NCI-H2081 (cell line): ENCODE results near the gene ADGRE1.

Experiments
- DNase-seq, 2 experiments: peaks; one replicate each; lab custom pipeline; 2025; lab: John Stamatoyannopoulos, UW

ADGRE1 gene

DNA sequence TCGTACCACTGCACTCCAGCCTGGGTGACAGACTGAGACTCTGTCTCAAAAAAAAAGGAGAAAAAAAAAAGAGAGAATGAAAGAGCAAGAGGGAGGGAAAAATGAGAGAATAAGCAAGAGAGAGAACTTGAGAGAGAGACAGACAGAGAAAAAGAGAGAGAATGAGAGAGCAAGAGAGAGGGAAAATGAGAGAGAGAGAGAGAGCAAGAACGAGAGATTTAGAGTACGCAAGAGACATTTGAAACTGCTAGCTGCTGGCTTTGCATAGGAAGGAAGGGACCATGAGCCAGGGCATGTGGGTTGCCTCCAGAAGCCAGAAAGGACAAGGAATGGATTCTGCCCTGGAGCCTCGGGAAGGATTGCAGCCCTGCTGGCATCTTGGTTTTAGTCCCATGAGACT, 9.6 kb upstream of the ADGRE1 start:
- no peak for DNase-seq

DNA sequence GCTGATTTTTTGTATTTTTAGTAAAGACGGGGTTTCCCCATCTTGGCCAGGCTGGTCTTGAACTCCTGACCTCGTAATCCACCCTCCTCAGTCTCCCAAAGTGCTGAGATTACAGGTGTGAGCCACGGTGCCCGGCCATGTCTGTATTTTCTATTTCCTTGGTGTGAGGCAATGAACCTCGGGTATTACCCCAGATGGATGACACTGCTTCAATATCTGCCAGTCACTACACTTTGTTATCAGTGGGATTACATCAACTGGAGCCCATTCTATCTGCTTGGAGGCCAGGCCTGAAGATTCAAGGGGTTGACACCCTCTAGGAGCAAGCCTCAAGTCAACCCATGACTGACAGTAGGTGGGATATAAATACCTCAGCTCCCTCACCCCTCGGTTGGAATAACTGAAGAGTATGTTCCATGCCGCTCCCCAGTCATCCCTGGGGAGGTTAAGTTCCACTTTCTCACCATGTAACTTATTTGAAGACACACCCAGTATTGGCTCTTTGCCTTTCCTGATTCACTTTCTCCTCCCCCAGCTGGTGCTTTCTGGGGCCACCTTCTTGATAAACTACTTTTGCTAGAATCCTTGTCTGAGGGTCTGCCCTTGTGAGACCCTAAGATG, 992 bp upstream of the ADGRE1 start:
- no peak for DNase-seq

DNA sequence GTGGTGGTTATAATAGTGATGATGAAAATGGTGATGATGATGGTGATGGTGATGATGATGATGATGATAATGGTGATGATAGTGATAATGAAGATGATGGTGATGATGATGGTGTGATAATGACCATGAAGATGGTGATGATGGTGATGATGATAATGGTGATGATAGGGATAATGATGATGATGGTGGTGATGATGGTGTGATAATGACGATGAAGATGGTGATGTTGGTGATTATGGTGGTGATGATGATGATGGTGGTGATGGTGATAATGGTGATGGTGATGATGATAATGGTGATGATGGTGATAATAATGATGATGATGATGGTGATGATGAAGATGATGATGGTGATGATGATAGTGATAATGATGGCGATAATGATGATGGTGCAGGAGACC, 1.6 kb downstream of the ADGRE1 start:
- no peak for DNase-seq

DNA sequence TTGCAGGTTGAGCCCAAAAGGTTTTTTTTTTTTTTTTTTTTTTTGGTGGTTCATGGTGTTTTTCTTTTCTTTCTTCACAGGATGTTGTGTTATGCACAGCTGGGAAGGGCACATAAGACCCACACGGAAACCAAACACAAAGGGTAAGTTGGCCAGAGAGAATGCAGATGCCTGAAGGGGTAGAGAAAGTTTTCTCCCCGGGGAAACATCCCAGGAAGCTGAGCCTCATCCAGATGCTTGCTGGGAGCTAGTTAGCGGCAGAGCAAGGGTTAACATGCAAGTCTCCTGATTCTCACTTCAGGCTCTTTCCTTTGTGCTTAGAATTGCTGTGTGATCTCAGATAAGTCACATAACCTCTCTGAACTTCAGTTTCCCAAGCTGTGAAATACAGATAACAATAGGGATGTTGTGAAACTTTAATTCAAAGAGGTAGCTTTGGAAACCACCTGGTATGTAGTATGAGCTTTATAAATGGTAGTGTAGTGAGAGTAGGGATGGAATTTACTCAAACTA, 3.1 kb downstream of the ADGRE1 start:
- DNase-seq = no peak

DNA sequence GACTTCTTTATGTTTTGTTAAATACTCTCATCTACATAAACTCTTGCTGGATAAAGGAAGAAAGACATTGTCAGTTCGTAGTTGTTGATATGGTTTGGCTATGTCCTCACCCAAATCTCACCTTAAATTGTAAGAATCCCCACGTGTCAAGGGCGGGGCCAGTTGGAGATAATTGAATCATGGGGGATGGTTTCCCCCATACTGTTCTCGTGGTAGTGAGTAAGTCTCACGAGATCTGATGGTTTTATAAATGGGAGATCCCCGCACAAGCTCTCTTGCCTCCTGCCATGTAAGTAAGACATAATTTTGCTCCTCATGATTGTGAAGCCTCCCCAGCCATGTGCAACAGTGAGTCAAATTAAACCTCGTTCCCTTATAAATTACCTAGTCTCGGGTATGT, 3.6 kb downstream of the ADGRE1 start:
- no peak for DNase-seq

DNA sequence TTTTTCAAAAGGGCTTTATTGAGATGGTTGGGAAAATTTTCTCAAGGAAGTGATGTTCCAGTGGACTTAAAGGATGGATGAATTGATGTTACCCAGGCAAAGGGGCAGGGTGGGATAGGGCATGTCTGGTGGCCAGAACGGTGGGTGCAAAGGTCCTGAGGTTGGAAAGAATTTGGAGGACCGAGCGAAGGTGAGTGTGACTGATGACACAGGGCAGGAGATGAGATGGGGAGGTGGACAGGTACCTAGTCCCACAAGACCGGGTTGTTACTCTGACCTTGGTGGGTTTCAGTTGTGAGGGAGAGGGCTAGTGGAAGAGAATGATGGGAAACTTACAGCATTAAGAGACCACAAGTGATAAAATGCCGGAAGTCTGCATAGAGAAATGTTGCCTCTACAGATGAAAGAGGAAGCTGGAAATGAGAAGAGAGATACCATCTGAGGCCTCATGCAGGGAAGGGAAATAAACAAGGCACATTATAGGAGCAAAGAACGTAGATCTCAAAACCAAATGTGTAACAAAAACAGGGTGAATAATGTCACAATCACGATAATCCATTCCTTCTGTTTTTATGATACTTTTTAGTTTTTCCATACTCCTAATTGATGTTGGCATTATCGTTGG, 4.5 kb downstream of the ADGRE1 start:
- no peak for DNase-seq

DNA sequence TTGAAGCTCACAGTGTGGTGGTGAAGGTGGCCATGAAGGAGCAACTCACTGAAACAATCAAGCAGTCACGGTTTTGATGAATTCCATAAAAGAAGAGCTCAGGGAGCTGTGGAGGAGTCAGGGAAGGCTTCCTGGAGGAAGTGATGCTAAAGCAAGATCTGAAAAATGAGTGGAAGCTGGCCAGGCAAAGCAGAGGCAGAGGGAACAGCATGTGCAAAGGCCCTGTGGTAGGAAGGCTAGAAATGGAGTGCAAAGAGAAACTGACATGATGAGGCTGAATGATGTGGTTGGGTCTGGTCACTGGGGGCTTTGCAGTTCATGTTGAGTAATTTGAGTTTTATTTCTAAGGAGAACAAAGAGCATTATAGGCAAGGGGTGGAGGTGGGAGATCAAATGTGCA, 6.9 kb downstream of the ADGRE1 start:
- DNase-seq = no peak

DNA sequence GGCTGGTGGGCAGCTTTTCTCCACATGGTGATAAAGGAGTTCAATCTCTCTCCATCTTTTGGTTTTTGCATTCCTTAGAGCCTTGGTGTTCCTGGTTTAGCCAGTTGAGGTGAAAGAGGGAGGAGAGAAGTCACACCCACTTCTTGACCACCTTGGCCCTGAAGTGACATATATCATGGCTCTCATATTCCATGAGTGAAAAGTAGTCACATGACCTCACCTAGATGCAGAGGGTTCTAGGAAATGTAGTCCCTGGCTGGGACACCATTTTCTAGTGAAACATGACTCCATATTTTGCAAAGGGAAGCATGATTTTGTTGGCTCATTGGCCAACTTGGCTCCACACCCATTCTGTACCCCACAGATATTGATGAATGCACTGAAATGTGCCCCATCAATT, 16.1 kb downstream of the ADGRE1 start:
- no peak for DNase-seq

DNA sequence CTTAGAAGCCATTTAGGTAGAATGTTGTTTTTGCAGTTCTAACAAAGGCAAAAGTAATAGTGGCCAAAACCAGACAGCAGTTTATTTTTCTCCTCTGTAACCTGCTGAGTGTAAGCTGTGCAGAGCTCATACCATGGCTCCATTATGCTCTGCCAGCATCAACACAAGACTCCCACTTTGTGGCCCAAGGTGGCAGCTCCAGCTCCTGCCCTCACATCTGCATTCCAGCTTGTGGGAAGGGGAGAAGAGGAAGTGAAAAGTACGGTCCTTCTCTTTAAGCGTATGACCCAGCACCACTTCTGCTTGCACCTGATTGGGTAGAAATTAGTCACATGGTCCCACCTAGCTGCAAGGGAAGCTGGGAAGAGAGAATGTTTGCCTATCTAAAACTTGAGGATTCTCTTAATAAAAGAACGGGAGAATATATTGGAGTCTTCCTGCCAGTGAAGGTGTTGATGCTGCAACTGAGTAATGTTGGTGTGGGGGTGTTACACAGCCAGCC, 19.2 kb downstream of the ADGRE1 start:
- no peak for DNase-seq

DNA sequence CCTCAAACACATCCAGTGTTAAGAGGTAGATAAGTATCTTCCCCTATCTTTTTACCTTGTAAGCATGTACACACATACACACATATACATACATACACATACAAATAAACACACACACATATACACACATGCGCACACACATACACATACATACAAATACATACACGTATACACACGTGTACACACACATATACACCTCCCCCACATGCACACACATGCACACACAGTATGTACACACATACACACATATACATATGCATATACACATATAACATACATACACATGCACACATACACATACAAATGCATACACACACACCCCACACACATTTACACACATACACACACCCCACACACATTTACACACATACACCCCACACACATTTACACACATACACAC, 24.1 kb downstream of the ADGRE1 start:
- DNase-seq = no peak

DNA sequence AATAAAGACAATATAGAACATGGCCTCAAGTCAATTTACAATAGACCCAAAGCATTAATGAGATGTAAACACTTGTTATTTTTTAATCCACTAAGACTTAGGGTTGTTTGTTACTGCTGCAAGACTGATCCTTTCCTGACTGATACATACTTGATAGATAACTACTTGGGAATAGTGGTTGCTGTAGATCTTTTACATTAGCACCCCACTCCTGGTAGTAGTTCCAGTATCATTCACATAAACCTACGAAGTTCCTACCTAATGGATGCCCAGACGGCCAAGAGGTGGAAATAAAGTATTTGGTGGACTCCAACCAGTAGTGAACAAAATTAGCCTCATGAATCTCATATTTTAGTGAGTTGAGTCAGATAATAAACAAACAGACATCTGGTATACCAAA, 26.9 kb downstream of the ADGRE1 start:
- no peak for DNase-seq

DNA sequence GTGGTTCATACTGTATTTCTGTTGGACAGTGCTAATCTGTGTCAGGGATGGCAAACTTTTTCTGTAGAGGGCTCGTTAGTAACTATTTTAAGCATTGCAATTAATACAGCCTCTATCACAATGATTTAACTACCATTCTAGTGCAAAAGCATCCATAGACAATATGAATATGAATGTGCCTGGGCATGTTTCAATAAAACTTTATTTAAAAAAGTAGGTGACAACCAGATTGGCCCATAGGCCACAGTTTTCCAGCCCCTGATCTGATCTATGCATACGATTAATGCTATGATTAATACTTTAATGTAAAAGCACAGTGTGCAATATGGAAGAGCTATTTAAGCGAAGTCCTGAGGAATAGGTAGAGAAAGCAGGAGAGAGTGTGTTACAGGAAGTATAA, 29.6 kb downstream of the ADGRE1 start:
- DNase-seq = no peak

DNA sequence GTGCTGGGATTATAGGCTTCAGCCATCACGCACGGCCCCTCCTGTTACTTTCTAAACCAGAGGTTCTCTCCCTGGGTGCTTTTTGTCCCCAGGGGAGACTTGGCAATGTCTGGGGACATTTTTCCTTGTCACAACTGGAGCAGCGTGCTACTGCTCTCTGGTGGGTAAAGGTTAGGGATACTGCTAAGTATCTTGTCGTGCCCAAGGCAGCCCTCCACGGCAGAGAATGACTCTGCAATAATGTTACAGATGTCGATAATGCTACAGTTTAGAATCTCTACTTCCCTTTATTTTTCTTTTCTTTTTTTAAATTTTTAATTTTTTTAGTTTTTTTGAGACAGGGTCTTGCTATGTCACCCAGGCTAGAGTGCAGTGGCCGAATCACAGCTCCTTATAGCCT, 38.0 kb downstream of the ADGRE1 start:
- no peak for DNase-seq

DNA sequence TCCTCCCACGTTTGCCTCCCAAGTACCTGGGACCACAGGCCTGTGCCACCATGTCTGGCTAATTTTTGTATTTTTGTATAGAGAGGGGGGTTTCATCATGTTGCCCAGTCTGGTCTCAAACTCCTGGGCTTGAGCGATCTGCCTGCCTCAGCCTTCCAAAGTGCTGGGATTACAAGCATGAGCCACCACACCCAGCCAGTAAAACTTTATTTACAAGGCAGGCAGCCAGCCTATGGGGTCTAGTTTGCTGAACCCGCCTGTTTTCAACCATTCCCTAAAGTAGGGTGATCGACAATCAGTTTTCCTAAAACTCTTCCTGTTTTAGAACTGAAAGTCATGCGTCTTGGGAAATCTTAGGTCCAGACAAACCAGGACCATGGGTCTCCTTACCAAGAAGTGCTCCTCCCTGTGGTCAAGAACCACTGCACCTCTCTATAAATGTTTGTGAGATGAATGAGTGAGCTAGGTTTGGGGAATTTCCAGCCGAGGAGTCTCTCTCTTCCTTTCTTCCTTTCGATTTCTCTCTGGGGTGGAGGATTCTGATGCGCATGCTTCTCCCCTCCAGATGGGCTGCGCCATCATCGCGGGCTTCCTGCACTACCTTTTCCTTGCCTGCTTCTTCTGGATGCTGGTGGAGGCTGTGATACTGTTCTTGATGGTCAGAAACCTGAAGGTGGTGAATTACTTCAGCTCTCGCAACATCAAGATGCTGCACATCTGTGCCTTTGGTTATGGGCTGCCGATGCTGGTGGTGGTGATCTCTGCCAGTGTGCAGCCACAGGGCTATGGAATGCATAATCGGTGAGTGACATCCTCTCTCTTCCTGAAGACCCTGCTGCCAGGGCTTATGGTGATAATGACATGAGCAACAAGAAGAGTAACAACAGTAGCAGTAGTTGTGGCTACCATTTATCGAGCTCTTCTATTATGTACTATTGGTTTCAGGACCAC, 38.7 kb downstream of the ADGRE1 start:
- peak in 1 of 2 experiments; percentile 2 for DNase-seq

DNA sequence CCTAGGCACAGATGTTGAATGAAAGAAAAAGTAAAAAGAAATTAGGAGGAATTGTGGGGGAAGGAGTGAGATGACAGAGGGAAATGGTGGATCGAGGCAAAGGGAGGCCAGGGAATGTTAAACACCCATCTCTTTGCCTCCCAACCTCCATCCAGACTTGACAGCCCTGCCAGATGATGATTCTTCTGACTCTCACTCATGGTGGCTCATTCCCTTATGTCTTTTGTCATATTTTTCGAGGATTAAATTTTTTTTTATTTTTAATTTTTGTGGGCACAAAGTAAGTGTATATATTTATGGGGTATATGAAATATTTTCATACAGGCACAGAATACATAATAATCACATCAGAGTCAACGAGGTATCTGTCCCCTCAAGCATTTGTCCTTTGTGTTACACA, 42.8 kb downstream of the ADGRE1 start:
- no peak for DNase-seq

DNA sequence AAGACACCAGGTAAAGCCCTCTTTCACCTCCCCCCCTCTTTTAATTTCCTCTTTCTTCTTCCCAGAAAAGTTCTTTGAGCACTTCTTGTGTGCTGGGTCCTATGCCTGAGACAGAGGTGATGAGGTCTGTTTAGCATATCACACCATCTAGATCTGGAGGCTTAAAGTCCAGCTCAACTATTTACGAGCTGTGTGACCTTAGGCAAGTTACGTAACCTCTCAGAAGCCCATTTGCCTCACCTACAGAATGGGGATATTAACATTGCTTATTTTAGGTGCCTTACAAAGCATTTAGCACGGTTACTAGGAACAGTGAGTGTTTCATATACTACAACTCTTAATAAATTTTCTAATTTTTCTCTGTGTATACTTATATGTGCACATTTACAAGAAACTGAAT, 47.7 kb downstream of the ADGRE1 start:
- no peak for DNase-seq

DNA sequence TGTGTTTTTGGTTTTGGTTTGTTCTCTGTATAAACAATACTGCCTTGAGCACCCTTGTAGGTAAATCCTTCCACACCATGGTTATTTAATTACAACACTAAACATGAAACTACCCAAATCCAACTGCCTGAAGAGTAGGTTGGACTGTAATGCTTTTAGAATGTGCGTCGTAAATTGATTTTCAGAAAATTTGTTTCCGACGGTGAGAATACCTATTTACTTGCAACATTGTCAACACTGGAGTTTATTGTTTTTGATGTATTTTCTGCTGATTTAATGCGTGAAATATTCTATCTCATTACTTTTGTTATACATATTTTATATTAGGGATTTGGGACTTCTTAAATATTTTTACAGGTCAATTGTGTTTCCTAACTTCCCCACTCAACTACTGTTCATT, 48.2 kb downstream of the ADGRE1 start:
- DNase-seq = no peak

DNA sequence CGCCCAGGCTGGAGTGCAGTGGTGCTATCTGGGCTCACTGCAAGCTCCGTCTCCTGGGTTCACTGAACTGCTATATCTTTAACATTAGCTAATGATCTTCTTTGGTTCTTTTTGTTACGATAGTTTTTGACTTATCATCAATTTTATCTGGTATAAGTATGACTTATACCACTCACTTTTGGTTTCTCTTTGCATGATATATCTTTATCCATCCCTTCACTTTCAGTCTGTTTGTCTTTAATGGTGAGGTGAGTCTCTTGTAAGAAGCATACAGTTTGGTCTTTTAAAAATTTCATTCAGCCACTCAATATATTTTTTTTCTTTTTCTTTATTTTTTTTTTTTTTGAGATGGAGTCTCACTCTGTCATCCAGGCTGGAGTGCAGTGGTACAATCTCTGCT, 58.4 kb downstream of the ADGRE1 start:
- DNase-seq = no peak

DNA sequence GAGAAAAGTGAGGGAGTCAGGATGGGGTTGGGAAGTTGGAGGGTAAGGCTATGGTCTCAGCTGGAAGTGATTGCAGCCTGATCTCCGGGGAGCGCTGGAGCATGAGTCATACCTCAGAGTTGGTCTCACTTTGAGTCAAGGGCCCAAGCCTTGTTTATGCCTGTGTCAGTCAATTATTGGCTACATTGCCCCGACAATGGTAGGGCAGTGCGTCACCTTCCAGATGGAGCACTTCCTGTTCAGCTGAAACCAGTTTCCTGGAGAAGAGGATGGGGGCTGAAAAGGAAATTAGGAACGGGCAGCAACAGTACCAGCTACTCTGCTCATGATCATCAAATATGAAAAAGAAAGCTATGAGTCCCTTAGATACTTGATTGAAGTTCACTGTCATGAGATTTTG, 60.4 kb downstream of the ADGRE1 start:
- DNase-seq = no peak

DNA sequence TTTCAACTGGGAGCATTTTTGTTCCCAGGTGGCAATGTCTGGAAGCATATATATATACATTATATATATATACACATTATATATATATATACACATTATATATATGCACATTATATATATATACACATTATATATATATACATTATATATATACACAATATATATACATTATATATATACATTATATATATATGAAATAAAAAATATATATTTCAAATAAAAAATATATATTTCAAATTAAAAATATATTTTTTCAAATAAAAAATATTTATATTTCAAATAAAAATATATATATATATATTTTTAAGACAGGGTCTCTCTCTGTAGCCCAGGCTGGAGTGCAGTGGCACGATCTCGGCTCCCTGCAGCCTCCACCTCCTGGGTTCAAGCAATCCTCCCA, 61.5 kb downstream of the ADGRE1 start:
- no peak for DNase-seq

DNA sequence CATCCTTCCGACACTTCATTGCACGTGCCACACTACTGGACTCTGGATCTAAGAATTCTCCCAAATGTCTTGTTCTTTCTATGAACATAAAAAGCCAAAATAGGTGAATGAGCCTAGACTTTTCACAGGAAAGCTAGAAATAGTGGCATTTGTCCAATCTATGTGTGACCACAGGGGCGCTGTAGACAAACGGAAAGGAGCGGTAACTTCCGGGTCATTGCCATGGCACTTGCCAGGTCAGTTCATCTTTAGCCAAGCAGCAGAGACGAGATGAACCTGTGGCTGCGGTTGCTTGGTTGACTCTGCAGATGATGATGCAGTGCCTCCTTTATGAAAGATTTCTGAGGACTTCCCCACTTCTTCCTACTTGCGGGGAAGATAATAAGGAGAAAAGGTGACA, 65.6 kb downstream of the ADGRE1 start:
- DNase-seq = no peak

DNA sequence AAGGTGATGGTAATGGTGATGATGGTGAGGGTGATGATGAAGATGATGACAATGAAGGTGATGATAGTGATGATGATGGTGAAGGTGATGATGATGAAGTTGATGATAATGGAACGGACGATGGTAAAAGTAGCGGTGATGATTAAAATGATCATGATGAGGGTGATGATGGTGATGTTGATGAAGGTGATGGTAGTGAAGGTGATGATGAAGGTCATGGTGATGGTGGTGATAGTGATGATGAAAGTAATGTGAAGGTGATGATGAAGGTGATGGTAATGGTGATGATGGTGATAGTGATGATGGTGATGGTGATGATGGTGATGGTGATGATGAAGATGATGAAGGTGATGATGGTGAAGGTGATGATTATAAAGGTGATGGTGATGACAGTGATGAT, 67.7 kb downstream of the ADGRE1 start:
- DNase-seq = no peak

DNA sequence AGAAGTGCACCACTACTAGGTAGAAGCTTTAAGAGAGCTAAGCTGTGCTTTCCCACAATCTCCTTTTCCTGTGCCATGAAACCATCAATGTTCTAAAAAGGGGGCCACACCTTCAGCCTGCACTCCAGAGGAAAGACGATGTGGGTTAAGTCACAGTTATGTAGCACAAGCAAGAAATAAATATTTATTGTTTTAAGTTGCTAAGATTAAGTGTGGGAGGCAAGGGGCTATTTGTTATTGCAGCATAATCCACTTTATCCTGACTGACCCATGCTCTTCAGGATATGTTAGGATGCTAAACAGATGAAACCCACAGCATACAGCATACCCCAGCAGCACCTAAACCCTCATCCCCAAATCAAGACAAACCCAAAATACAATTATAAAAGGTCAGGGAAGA, 69.2 kb downstream of the ADGRE1 start:
- DNase-seq = no peak
